SK-N-SH treated with all-trans-retinoic acid at 6 μM for 48 hours (cell line): Measurements from ENCODE around the gene DLG5.

ENCODE experiments used
- ATAC-seq: fragments of 200-7000 bp; cut with Tn5 transposase; 3 replicates; pipeline ENCODE4 v1.9.1; 2020; ENCODE audit warnings: mild to moderate bottlenecking, moderate library complexity
- ARNTL ChIP-seq: fragments of 450-650 bp; formaldehyde crosslinking; IDR thresholded peaks from 2 replicates; pipeline ENCODE4 v1.5.0; 2020; ENCODE audit warnings: low read depth, mild to moderate bottlenecking, moderate library complexity, borderline replicate concordance
- BACH2 ChIP-seq: fragments of 250-450 bp; sonication (Bioruptor Pico); IDR thresholded peaks from 2 replicates; pipeline ENCODE4 v1.9.0; 2021; ENCODE audit warnings: mild to moderate bottlenecking, borderline replicate concordance
- CSDC2 ChIP-seq: fragments of 250-450 bp; sonication (Bioruptor Pico); IDR thresholded peaks from 2 replicates; pipeline ENCODE4 v1.5.0; 2020; ENCODE audit warnings: mild to moderate bottlenecking, moderate library complexity
- ESRRG ChIP-seq: fragments of 250-450 bp; sonication (Bioruptor Pico); IDR thresholded peaks from 2 replicates; pipeline ENCODE4 v1.6.1; 2021; ENCODE audit warnings: mild to moderate bottlenecking
- GLIS3 ChIP-seq: fragments of 250-450 bp; sonication (Bioruptor Pico); IDR thresholded peaks from 2 replicates; pipeline ENCODE4 v1.5.0; 2020; ENCODE audit warnings: mild to moderate bottlenecking, moderate library complexity
- ISL1 ChIP-seq: fragments of 250-450 bp; sonication (Bioruptor Pico); IDR thresholded peaks from 2 replicates; pipeline ENCODE4 v2.1.2; 2022; ENCODE audit warnings: mild to moderate bottlenecking, moderate library complexity
- OSR1 ChIP-seq: fragments of 250-450 bp; sonication (Bioruptor Pico); IDR thresholded peaks from 2 replicates; pipeline ENCODE4 v1.8.0; 2022; ENCODE audit warnings: moderate library complexity, mild to moderate bottlenecking, inconsistent platforms
- PPARA ChIP-seq: fragments of 250-450 bp; sonication (Bioruptor Pico); IDR thresholded peaks from 2 replicates; pipeline ENCODE4 v1.5.0; 2020; ENCODE audit warnings: mild to moderate bottlenecking, borderline replicate concordance
- RARB ChIP-seq: fragments of 250-450 bp; sonication (Bioruptor Pico); IDR thresholded peaks from 2 replicates; pipeline ENCODE4 v1.8.0; 2021; ENCODE audit warnings: mild to moderate bottlenecking, moderate library complexity
- SNAI2 ChIP-seq: fragments of 250-450 bp; sonication (Bioruptor Pico); IDR thresholded peaks from 2 replicates; pipeline ENCODE4 v1.5.0; 2020; ENCODE audit warnings: mild to moderate bottlenecking, moderate library complexity
- TCF4 ChIP-seq: fragments of 250-450 bp; sonication (Bioruptor Pico); IDR thresholded peaks from 2 replicates; pipeline ENCODE4 v1.8.0; 2021; ENCODE audit warnings: mild to moderate bottlenecking, moderate library complexity, borderline replicate concordance
- TOX ChIP-seq: fragments of 250-450 bp; sonication (Bioruptor Pico); IDR thresholded peaks from 2 replicates; pipeline ENCODE4 v1.8.0; 2021; ENCODE audit warnings: mild to moderate bottlenecking, moderate library complexity, borderline replicate concordance
- ZC3H10 ChIP-seq: fragments of 250-450 bp; sonication (Bioruptor Pico); IDR thresholded peaks from 2 replicates; pipeline ENCODE4 v1.5.1; 2021; ENCODE audit warnings: mild to moderate bottlenecking, moderate library complexity
- ZFP3 ChIP-seq: fragments of 250-450 bp; sonication (Bioruptor Pico); IDR thresholded peaks from 2 replicates; pipeline ENCODE4 v1.5.0; 2020; ENCODE audit warnings: mild to moderate bottlenecking, moderate library complexity
- ZFP30 ChIP-seq: fragments of 450-650 bp; formaldehyde crosslinking; IDR thresholded peaks from 2 replicates; pipeline ENCODE4 v1.5.0; 2022; ENCODE audit warnings: mild to moderate bottlenecking, moderate library complexity
- ZNF565 ChIP-seq: fragments of 450-650 bp; formaldehyde crosslinking; conservative IDR thresholded peaks from 2 replicates; pipeline ENCODE4 v1.5.0; 2020; ENCODE audit warnings: low read depth, mild to moderate bottlenecking, moderate library complexity
- ZNF70 ChIP-seq: fragments of 450-650 bp; formaldehyde crosslinking; IDR thresholded peaks from 2 replicates; pipeline ENCODE4 v1.5.0; 2020; ENCODE audit warnings: mild to moderate bottlenecking, moderate library complexity
- ZNF8 ChIP-seq: fragments of 450-650 bp; formaldehyde crosslinking; IDR thresholded peaks from 2 replicates; pipeline ENCODE4 v1.5.0; 2020; ENCODE audit warnings: mild to moderate bottlenecking, moderate library complexity
- TF ChIP-seq, protein P1 (sequence below): fragments of 250-450 bp; sonication (Bioruptor Pico); IDR thresholded peaks from 2 replicates; pipeline ENCODE4 v1.5.1; 2021; ENCODE audit warnings: mild to moderate bottlenecking, moderate library complexity
- TF ChIP-seq, protein P2 (sequence below): fragments of 250-450 bp; sonication (Bioruptor Pico); IDR thresholded peaks from 2 replicates; pipeline ENCODE4 v1.8.0; 2020; ENCODE audit warnings: mild to moderate bottlenecking, moderate library complexity, borderline replicate concordance
- TF ChIP-seq, protein P3 (sequence below): fragments of 250-450 bp; sonication (Bioruptor Pico); IDR thresholded peaks from 2 replicates; pipeline ENCODE4 v1.5.0; 2020; ENCODE audit warnings: mild to moderate bottlenecking, moderate library complexity
- TF ChIP-seq, protein P4 (sequence below): fragments of 250-450 bp; sonication (Bioruptor Pico); IDR thresholded peaks from 2 replicates; pipeline ENCODE4 v1.8.0; 2021; ENCODE audit warnings: low read depth, mild to moderate bottlenecking, moderate library complexity, borderline replicate concordance

Gene DLG5

DNA sequence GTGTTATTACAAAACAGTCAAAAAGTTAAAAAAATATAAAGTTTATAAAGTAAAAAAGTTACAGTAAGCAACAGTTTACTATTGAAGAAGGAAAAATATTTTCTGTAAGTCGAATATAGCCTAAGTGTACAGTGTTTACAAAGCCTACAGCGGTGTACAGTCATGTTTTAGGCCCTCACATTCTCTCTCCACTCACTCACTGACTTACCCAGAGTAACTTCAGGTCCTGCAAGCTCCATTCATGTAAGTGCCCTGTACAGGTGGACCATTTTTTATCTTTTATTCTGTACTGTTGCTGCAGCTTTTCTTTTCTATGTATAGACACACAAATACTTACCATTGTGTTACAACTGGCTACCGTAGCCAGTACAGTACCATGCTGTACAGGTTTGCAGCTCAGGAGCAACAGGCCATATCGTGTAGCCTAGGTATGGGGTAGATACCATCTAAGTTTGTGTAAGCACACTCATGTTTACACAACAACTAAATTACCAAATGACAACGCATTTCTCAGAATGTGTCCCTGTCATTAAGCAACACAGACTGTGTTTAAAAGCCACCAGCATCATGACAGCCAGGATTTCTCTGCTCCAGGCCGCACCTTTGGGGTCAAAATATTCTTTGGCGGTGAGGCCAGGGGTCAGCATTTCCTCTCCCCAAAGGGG, 67.2 kb downstream of the DLG5 start:
- no peak for TF ChIP-seq ZNF565 (CRISPR knock-in tag)
- TF ChIP-seq RARB, result no peak

DNA sequence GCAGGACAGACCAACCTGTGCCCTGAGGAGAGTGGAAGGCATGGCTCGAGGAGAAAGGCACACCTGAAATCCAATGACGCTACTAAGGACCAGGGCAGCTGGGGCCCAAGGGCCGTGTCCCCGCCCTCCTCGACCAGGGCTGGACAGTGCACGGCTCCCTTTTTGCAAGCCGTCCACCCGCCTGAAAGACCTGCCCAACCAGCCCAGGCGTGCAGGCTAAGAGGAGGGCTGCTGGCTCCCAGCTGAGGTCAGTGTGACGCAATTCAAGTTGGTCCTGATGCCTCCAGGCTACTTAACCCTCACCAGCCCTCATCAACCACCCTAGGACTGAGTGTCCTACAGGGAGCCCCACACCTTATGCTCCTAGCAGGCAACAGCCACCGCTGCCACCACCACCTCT, 69.3 kb downstream of the DLG5 start:
- ATAC-seq, result no peak
- TF ChIP-seq ISL1 (no peak), ARNTL (CRISPR knock-in tag) (no peak), ESRRG (CRISPR knock-in tag) (no peak), PPARA (CRISPR knock-in tag) (no peak), BACH2 (CRISPR knock-in tag) (no peak), ZNF565 (CRISPR knock-in tag) (no peak), ZNF8 (CRISPR knock-in tag) (no peak), ZFP3 (CRISPR knock-in tag) (no peak), OSR1 (CRISPR knock-in tag) (no peak)

More for the DNA sequence above, 67.2 kb downstream of the DLG5 start:
- no peak for ATAC-seq

DNA sequence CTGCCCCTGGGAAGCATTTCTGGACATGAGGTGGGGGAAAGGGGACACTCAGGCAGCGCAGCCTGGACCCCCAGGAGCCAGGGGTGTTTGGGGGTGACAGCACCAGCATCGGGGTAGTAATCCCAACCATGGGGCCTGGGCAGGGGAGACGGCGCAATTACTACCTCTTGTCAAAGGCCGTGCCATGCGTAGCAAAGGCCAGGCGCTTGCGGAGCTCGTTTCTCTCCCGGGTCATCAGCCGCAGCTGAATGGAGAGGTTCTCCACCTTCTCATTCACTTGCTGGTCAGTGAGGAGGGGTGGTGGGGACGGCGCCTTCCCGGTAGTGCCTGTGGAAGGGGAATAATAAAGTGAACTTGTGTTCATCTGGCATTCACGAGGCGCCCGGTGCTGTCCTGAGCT, 70.0 kb downstream of the DLG5 start:
- TF ChIP-seq ZFP3 (CRISPR knock-in tag) (no peak), ISL1 (no peak), TOX (CRISPR knock-in tag) (no peak), ZNF8 (CRISPR knock-in tag) (no peak), CSDC2 (CRISPR knock-in tag) (no peak), ZC3H10 (CRISPR knock-in tag) (no peak), ARNTL (CRISPR knock-in tag) (no peak), ZNF565 (CRISPR knock-in tag) (no peak), ZFP30 (CRISPR knock-in tag) (no peak), SNAI2 (CRISPR knock-in tag) (no peak), PPARA (CRISPR knock-in tag) (no peak)
- TF ChIP-seq, protein P1, sequence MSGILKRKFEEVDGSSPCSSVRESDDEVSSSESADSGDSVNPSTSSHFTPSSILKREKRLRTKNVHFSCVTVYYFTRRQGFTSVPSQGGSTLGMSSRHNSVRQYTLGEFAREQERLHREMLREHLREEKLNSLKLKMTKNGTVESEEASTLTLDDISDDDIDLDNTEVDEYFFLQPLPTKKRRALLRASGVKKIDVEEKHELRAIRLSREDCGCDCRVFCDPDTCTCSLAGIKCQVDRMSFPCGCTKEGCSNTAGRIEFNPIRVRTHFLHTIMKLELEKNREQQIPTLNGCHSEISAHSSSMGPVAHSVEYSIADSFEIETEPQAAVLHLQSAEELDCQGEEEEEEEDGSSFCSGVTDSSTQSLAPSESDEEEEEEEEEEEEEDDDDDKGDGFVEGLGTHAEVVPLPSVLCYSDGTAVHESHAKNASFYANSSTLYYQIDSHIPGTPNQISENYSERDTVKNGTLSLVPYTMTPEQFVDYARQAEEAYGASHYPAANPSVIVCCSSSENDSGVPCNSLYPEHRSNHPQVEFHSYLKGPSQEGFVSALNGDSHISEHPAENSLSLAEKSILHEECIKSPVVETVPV (CRISPR knock-in tag), result no peak
- ATAC-seq, result no peak

DNA sequence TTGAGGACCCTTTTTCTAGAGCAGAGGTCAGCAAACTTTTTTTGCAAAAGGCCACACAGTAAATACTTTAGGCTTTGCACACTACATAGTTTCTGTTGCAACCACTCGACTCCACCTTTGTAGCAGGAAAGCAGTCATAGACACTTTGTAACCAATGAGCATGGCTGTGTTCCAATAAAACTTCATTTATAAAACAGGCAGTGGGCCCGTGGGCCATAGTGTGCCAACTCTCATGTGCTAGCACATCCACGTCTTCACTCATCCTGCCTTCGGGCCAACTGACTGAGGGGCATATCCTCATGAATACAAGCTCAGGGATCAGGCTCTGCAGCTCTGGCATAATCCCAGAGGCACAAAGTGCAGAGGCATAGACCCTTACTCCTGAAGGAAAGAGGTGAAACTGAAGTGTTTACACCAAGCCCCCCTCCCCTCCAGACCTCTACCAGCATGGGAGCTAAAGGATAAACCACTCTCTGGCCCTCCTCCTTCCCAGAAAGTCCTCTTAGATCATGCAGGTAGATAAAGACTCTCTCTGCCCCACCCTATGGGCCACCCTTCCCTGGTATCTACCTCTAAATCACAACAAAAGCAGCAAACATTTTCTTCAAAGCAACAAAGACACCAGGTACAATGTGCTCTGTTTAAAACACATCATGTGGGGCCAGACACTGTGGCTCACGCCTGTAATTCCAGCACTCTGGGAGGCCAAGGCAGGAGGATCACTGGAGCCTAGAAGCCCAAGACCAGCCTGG, 71.0 kb downstream of the DLG5 start:
- ATAC-seq, result no peak

More for the DNA sequence above, 71.0 kb downstream of the DLG5 start:
- TF ChIP-seq RARB (no peak), ZNF8 (CRISPR knock-in tag) (no peak), OSR1 (CRISPR knock-in tag) (no peak), ZNF70 (no peak), ARNTL (CRISPR knock-in tag) (no peak), TCF4 (CRISPR knock-in tag) (no peak), PPARA (CRISPR knock-in tag) (no peak), ESRRG (CRISPR knock-in tag) (no peak), ZNF565 (CRISPR knock-in tag) (no peak), SNAI2 (CRISPR knock-in tag) (no peak), GLIS3 (CRISPR knock-in tag) (no peak), ZFP3 (CRISPR knock-in tag) (no peak), ISL1 (no peak)
- TF ChIP-seq, protein P1 (CRISPR knock-in tag), result no peak
- TF ChIP-seq, protein P2, sequence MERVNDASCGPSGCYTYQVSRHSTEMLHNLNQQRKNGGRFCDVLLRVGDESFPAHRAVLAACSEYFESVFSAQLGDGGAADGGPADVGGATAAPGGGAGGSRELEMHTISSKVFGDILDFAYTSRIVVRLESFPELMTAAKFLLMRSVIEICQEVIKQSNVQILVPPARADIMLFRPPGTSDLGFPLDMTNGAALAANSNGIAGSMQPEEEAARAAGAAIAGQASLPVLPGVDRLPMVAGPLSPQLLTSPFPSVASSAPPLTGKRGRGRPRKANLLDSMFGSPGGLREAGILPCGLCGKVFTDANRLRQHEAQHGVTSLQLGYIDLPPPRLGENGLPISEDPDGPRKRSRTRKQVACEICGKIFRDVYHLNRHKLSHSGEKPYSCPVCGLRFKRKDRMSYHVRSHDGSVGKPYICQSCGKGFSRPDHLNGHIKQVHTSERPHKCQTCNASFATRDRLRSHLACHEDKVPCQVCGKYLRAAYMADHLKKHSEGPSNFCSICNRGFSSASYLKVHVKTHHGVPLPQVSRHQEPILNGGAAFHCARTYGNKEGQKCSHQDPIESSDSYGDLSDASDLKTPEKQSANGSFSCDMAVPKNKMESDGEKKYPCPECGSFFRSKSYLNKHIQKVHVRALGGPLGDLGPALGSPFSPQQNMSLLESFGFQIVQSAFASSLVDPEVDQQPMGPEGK (CRISPR knock-in tag), result no peak
- TF ChIP-seq, protein P3, sequence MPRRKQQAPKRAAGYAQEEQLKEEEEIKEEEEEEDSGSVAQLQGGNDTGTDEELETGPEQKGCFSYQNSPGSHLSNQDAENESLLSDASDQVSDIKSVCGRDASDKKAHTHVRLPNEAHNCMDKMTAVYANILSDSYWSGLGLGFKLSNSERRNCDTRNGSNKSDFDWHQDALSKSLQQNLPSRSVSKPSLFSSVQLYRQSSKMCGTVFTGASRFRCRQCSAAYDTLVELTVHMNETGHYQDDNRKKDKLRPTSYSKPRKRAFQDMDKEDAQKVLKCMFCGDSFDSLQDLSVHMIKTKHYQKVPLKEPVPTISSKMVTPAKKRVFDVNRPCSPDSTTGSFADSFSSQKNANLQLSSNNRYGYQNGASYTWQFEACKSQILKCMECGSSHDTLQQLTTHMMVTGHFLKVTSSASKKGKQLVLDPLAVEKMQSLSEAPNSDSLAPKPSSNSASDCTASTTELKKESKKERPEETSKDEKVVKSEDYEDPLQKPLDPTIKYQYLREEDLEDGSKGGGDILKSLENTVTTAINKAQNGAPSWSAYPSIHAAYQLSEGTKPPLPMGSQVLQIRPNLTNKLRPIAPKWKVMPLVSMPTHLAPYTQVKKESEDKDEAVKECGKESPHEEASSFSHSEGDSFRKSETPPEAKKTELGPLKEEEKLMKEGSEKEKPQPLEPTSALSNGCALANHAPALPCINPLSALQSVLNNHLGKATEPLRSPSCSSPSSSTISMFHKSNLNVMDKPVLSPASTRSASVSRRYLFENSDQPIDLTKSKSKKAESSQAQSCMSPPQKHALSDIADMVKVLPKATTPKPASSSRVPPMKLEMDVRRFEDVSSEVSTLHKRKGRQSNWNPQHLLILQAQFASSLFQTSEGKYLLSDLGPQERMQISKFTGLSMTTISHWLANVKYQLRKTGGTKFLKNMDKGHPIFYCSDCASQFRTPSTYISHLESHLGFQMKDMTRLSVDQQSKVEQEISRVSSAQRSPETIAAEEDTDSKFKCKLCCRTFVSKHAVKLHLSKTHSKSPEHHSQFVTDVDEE (CRISPR knock-in tag), result no peak
- TF ChIP-seq, protein P4, sequence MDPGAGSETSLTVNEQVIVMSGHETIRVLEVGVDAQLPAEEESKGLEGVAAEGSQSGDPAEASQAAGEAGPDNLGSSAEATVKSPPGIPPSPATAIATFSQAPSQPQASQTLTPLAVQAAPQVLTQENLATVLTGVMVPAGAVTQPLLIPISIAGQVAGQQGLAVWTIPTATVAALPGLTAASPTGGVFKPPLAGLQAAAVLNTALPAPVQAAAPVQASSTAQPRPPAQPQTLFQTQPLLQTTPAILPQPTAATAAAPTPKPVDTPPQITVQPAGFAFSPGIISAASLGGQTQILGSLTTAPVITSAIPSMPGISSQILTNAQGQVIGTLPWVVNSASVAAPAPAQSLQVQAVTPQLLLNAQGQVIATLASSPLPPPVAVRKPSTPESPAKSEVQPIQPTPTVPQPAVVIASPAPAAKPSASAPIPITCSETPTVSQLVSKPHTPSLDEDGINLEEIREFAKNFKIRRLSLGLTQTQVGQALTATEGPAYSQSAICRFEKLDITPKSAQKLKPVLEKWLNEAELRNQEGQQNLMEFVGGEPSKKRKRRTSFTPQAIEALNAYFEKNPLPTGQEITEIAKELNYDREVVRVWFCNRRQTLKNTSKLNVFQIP (CRISPR knock-in tag), result no peak
